HG03097 (cell line): ENCODE measurements around the gene PHF21B.
"Not testable (repeated sequence)": the region's sequence is repeated elsewhere in the genome, so short reads cannot be mapped to it uniquely, and the experiment has no call there.

Source experiments
- ATAC-seq: cut with Tn5 transposase; IDR thresholded peaks from one replicate; pipeline ENCODE4 v1.9.1; 2021; ENCODE audit not compliant: unreplicated experiment, low FRiP score

PHF21B gene

DNA sequence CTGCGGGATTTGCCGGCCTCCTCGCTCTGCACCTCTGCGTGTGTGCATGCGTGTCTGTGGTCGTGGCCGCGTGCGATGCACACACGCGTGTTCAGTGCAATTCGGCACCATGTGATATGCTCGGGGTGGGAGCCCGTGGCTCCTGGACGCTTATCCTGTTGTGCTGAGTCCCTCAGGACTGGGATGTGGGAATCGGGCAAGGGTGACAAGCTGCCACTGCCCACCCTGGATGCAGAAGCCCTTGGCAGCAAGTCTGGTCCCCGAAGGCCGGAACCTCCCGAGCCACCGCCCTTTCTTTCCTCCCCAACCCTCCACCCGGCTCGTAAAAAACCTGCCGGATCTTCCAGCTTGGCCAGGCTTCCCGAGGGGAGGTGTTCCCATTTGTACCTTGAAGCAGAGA, 128.2 kb downstream of the PHF21B start:
- no peak for ATAC-seq

DNA sequence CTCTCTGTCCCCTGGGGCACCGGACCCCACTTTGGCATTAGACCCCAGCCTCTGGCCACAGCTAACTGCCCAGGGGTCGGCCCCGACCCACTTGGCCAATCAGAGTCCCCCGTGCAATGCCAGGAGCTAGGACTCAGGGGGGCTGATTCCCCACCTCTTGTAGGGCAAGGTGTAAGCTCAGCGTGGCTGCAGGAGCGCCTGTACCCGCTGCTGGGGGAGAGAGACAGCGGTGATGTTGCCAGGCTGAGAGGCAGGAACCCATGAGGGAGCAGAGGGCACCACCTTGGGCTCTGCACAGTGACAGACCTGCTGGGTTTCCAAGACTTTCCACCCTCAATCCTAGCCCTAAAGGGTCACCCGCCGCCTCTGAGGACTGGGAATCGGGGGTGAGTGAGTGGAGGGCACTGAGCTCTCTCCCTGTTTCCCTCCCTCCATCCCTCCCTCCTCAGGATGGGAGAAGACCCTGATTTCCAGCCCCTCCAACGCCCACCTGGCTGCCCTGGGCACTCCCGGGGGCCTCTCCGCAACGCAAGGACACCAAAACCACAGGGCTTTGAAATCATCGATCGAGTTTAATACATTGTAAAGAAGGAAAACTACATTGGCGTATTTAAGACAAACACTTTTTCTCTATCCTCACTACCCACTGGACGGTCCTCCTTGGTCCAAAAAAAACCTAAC, 129.1 kb downstream of the PHF21B start:
- ATAC-seq, result no peak

DNA sequence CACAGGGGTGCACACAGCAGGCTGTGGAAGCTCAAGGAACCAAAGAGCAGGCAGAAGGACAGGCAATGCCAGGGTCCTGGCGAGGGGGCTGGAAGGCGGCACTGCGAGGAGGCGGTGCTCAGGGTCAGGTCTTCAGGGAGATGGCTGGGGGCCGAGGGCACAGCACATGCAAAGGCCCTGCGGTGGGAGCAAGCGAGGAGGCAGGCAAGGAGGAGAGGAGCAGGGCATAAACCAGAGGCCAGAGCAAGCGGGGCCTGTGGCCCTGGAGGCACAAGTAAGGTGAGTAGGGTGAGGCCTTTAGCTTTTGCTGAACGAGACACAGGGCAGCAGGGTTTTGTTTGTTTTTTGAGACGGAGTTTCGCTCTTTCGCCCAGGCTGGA, 130.5 kb downstream of the PHF21B start:
- ATAC-seq, result no peak

DNA sequence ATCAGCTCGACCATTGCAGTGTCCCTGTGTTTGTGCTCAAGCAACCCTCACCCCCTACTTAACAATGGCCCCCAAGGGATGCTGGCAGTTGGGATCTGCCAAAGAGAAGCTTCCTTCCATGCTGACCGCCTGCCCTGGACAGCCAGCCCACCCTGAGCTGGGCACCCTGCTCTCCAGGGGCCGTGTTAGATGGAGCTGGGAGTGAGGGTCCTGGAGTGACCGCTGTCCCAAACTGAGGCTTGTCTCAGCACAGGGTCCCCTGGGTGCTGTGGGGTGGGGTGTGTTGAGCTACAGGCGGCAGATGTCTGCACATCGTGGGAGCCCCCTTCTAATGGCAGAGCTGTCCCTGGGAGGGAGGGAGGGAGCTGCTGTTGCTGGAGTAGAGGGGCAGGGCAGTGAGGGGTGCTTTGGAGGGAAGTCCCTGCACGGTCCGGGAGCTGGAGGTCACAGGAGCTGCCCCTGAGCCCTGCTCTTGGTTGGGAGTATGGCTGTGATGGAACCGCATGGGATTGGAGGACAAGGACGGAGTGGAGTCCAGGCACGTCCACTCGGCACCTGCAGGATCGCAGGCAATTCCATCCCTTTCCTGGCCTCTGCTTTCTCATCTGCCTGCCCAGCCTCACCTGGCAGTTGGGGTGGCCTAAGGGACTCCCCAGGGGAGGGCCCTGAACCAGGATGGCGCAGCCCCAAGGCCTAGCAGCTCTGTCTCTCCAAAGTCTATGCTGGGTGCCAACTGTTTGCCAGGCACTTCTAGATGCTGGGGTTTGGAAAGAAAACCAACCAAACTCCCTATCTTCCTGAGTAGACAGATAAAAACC, 131.1 kb downstream of the PHF21B start:
- no peak for ATAC-seq

DNA sequence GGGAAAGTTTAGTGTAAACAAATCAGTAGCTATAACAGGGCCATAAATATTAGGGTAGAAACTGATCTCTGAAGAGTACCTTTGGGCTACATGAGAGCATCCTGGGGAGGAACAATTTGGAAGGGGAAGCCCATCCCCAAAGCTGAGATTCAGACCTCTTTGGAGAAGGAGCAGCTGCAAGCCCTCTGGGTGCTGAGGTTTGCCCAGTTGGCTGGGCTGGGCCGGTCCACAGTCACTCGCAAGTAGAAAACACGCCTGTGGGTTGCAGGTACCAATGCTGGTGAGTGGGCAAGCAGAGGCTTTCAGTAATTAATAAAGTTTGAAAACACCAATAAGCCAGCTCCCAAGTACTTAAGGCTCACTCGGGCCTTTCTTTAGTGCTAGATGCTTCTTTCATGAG, 132.9 kb downstream of the PHF21B start:
- ATAC-seq, result no peak

DNA sequence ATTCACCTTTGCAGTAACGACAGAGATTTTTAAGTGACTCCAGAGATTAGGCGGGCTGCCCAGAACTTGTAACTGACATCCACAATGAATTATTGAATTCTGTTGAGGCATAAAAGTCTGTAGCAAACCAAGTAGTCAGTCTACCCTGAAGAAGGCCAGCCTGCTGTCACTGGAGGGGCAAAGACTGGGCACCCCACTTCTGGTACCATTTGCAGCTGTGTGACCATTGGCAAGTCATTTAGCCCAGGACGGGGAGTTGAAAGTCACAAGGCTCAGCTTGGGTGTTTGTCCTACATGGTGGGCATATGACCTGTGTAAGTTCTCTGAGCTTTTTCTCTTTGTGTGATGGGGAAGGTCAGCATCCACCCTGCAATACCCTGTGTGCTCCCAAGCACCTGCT, 138.0 kb downstream of the PHF21B start:
- ATAC-seq, result no peak

DNA sequence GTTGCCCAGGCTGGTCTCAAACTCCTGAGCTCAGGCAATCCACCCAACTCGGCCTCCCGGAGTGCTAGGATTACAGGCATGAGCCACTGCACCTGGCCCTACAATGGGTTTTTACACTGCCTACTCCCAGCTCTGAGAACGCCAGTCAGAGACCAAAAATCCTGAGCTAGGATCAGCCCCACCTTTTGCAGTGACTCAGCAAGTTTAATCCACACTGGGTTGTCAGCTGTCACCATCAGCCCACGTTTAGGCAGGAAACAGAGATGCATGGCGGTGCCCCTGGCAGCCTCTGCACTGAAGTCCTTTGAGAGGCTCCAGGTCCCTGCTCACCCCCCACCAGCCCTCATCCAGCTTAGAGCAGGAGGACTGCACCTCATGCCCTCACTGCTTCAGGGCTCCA, 139.8 kb downstream of the PHF21B start:
- no peak for ATAC-seq

DNA sequence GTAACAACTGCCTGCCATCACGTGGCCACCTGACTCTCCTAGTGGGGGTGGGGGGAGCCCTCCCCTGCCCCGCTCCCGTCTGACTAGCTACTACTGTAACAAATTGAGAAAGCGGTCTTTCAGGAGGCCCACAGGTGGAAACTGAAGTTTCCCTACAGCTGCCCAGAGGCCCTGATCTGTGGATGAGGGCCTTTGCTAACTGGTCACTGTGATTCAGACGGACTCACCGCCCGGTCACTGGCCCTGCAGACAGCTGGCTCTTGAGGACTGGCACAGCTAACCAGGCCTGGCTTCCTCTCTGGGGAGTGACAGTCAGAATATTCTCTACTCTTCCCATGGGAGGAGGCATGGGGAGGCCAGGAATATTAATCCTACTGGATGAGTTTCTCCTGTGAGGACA, 140.6 kb downstream of the PHF21B start:
- ATAC-seq, result no peak

DNA sequence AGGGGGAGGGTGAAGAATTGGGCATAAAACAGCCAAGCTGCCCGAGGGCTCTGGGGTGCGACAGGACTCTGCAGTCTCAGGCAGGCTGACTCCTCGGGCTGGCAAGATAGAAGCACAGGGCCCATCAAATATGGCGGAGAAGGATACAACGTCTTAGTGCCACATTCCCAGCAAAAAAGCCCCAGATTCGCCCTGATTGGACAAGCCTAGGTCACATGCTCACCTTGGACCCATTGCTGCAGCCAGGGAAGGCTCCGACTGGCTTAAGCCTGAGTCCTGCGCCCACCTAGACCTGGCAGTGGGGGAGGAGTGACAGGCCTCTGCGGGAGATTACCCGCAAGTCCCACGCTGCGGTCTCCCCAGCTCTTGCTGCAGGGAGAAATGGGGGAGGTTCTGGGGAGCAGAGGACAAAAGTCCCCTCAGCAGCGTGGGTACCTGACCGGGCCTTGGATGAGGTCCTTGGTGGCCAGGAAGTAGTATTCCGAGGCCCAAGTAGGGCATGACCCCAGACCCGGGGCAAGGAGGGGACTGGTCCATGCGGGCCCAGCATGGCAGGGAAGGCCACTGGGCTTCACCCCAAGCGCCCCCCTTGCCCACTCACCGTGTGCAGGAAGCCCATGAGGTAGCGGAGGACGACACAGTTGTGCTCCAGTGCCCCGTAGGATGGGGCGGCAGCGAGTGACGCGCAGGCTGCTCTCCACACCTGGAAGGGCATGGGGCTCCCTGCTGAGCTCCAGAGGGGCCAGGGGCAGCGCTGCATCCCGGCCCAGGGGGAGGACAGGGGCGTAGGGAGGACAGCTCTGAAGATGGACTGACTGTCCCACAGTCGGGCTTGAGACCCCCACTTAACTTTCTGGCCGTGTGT, 144.4 kb downstream of the PHF21B start:
- no peak for ATAC-seq

DNA sequence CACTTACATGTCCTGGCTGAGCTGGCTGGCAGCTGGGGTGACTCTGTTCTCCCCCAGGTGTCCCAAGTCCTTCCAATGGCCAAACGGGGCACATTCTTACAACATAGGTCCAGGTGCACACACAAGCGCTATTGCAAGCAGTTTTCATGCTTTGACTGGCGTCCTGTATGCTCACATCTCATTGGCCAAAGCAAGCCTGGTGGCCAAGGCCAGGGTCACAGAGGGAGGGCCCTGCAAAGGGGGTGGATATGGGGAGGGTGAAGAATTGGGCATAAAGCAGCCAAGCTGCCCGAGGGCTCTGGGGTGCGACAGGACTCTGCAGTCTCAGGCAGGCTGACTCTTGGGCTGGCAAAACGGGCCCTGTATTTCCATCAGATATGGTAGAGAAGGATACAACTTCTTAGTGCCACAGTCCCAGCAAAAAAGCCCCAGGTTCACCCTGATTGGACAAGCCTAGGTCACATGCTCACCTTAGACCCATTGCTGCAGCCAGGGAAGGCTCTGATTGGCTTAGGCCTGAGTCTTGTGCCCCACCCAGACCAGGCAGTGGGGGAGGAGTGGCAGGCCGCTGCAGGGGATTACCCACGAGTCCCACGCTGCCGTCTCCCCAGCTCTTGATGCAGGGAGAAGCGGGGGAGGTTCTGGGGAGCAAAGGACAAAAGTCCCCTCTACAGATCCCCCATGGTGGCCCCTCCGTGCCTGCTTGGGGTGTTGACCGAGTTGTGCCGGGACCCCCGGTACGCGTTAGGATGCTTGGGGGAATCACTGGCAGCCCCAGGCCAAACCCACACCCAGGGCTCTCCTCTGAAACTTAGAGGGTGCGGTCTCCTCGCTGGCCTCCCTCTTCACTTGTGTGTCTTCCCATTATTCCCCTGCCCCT, 146.6 kb downstream of the PHF21B start:
- no peak for ATAC-seq

DNA sequence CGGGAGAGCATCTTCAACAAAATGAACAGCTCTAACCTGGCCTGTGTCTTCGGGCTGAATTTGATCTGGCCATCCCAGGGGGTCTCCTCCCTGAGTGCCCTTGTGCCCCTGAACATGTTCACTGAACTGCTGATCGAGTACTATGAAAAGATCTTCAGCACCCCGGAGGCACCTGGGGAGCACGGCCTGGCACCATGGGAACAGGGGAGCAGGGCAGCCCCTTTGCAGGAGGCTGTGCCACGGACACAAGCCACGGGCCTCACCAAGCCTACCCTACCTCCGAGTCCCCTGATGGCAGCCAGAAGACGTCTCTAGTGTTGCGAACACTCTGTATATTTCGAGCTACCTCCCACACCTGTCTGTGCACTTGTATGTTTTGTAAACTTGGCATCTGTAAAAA, 147.5 kb downstream of the PHF21B start:
- no peak for ATAC-seq

DNA sequence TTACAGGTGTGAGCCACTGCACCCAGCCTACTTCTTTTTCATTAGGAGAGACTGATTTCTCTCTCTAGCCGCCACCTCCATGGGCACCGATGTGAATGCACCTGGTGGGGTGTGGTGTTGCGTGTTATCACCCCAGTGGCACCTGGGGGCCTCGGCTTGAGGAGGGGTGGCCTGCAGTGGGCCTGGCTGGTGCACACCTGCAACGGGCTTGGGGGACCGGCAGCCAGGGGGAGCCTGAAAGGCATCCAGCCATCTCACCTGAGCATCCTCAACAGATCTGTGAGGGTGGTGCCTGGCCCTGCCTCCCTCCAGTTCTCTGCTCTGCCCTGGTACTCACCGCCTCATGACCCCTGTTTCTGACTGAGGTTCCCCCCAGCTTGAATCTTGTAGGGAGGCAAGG, 148.6 kb downstream of the PHF21B start:
- ATAC-seq, result no peak

DNA sequence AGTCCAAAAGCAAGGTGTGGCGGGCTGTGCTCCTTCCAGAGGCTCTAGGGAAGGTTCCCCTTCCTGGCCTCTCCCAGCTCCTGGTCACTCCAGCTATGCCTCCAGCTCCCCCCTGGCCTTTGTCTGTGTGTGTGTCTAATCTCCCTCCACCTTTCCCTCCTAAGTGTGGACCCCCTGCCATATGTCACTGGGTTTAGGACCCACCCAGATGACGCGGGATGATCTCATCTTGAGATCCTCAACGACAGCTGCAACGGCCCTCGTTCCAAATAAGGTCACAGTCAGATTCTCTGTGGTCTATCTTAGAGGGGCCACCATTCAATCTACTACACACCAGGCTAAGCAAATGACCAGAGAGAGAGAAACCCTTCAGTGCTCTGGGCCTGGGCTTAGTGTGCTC, 149.5 kb downstream of the PHF21B start:
- no peak for ATAC-seq

DNA sequence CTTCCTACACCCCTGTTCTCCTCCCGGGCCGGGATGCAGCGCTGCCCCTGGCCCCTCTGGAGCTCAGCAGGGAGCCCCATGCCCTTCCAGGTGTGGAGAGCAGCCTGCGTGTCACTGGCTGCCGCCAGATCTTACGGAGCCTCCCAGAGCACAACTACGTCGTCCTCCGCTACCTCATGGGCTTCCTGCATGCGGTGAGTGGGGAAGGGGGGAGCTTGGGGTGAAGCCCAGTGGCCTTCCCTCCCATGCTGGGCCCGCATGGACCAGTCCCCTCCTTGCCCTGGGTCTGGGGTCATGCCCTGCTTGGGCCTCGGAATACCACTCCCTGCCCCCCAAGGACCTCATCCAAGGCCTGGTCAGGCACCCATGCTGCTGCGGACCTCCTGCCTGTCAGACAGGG, 150.2 kb downstream of the PHF21B start:
- no peak for ATAC-seq

DNA sequence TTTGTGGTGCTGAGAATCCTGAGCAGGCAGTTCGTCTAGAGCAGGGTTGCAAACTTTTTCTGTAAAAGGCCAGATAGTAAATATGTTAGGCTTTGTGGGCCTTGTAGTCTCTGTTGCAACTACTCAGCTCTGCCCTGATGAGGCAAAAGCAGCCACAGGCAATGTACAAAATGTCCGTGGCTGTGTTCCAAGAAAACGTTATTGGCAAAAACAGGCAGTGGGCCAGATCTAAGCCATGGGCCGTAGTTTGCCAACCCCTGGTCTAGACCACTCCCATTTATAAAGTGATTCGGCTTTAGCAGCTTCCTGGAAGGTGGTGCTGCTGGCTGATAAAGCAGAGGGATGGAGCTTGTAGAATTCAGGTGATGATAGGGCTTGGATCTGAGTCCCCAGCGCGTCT, 151.0 kb downstream of the PHF21B start:
- ATAC-seq, result not testable (repeated sequence)

DNA sequence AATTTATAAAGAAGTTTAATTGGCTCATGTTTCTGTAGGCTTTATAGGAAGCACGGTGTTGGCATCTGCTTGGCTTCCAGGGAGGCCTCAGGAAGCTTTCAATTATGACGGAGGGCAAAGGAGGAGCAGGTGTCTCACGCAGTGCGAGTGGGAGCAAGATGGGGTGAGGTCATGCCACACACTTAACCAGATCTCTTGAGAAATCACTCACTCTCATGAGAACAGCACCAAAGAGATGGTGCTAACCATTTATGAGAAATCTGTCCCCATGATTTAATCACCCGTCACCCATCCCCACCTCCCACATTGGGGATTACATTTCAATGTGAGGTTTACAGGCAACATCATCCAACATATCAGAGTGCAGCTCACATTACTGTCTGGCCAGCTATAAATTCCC, 153.9 kb downstream of the PHF21B start:
- no peak for ATAC-seq

DNA sequence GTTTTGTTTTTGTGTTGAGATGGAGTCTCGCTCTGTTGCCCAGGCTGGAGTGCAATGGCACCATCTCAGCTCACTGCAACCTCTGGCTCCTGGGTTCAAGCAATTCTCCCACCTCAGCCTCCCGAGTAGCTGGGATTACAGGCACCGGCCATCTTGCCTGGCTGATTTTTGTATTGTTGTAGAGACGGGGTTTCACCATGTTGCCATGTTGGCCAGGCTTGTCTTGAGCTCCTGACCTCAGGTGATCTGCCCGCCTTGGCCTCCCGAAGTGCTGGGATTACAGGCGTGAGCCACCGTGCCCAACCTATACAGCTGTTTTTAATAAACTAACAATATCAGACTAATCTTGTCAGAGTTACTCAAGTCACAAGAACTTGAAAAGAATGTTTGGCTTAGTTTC, 155.2 kb downstream of the PHF21B start:
- not testable (repeated sequence) for ATAC-seq

DNA sequence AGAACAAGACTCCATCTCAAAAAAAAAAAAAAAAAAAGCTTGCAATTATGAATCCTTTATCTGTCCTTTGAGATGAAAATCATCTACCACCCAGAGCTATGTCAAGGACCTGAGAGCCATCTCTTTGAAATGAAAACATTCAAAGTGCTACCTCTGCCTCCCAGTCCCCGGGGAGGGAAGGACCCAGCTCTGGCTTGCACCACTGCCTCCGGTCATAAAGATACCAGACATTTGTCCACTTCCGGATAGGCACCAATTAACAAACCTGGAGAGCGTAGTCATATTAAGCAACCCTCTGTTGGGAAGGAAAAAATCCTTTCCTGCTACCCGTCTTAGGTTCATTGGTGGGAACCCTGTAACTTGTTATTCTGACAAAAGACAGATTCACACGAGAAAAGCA, 158.9 kb downstream of the PHF21B start:
- no peak for ATAC-seq

DNA sequence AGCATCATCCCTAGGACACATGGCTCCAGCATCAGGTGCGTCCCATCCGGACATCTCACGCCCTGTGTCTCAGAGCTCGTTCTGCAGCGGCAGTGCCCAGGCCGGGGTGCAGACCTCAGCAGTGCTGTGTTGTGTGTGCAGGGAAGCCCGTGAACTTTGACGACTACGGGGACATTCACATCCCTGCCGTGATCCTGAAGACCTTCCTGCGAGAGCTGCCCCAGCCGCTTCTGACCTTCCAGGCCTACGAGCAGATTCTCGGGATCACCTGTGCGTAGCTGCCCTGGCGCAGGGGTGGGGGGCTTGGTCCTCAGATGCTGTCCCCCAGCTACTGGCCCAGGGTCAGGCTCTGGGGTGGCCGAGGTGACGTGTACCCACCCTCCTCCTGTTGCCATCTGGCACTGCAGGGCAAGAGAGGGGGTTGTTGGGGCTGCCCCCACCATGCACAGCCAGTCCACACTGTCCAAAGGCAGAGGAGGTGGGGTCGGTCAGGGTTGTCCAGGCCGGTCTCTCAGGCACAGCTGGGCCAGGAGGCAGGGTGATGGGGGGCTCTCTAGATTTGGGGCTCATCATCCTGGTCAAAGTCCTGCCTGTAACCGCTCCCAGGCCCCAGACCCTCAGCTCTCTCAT, 160.9 kb downstream of the PHF21B start:
- no peak for ATAC-seq

DNA sequence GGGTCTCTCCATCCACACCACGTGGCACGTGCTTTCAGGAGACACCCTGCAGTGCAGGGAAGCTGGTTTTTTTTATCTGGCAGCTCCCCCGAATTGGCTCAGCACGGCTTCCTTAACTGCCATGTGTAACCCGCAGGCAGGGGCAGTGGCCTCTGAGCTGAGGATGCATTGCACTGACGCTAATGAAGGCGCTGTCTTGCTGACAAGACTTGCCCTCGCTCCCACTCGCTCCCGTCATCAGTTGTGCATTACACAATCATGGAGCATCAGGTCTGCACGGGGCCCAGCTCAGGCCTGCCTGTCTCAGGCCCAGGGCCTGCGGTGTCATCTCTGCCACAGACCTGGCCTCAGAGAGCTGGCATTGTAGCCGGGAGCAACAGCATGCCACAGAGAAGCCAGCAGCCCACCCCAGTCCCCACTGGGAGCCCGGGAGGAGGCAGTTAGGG, 161.5 kb downstream of the PHF21B start:
- no peak for ATAC-seq
